ENCODE measurements around the gene CDC20B. TPM values are rescaled to one million over a fixed set of nuclear protein-coding genes. Genes with fewer than 3 reads are reported as not detected.

CDC20B gene
- total RNA-seq, 1 experiment from 2014 or later: not detected

GRCh38 chr5:55211184-55211874 lies 38.4 kb upstream of the CDC20B start:
- no peak overlapping the region for H2AFZ ChIP-seq (ENCODE audit: low read depth, low read length, poor library complexity, severe bottlenecking)
- no peaks in the 10 kb centered on the region for H3K4me1 ChIP-seq (ENCODE audit: control insufficient read depth in 1 of 2, insufficient read depth in 2 of 2, low read length in 2 of 2)
- ChIA-PET RAD21 (ENCODE audit: low non-redundant PET in 1 of 2, low total read pairs in 2 of 2, uncharacterized antibody in 2 of 2, unreplicated experiment in 2 of 2) (no interaction called here), CTCF (no interaction called here), POLR2A (no interaction called here)
- no peak overlapping the region for H3K27ac ChIP-seq (ENCODE audit: low read depth, low read length)
- TF ChIP-seq SIN3A (IDR thresholded peaks at IDR 0.05; ENCODE audit: low read depth): no peak
- TF ChIP-seq ZFX (IDR thresholded peaks at IDR 0.05): no peak
- no peaks in the 10 kb centered on the region for H4K20me1 ChIP-seq (ENCODE audit: insufficient read depth)
- no peak overlapping the region for H3K9ac ChIP-seq (ENCODE audit: low read length)
- no peaks in the 10 kb centered on the region for H3K9me3 ChIP-seq (ENCODE audit: control insufficient read depth in 1 of 2, insufficient read depth in 1 of 2, low read depth in 1 of 2, low read length in 2 of 2)
- ATAC-seq (no peak), DNase-seq (ENCODE audit: low read depth, low spot score) (no peak)
- H3K9me2 ChIP-seq (ENCODE audit: insufficient read depth): 0 out of 2 replicates have a peak, but pooled peaks cover 3% of the 10 kb centered on the region
- H3K4me3 ChIP-seq (replicated peaks in 1 of 2; ENCODE audit: low read depth in 1 of 2, low read length in 2 of 2): no peak overlapping the region
- no peaks in the 10 kb centered on the region for H3K36me3 ChIP-seq (ENCODE audit: control insufficient read depth in 1 of 2, insufficient read depth in 2 of 2, low read length in 2 of 2)
- no TSS peak for BruUV-seq (replicated peaks)
- H3K4me2 ChIP-seq (ENCODE audit: low read length): no peak overlapping the region
- no peaks in the 10 kb centered on the region for H3K27me3 ChIP-seq (ENCODE audit: insufficient read depth, low read length)
- intact Hi-C loops (cut with micrococcal nuclease): no loop called here
- H3K79me2 ChIP-seq (ENCODE audit: insufficient read depth, low read length): no peaks in the 10 kb centered on the region

- H3K9me2 ChIP-seq (ENCODE audit: insufficient read depth): 0 out of 2 replicates have a peak, but pooled peaks cover 3% of the 10 kb centered on the region
Observed at GRCh38 chr5:55205001-55205400, 32.0 kb upstream of the CDC20B start.

More at GRCh38 chr5:55205001-55205400, 32.0 kb upstream of the CDC20B start:
- no TSS peak for BruUV-seq (replicated peaks)
- intact Hi-C loops (cut with micrococcal nuclease): no loop called here
- Histone ChIP-seq H3K4me2 (ENCODE audit: low read length) (no peak overlapping the region), H3K4me1 (ENCODE audit: control insufficient read depth in 1 of 2, insufficient read depth in 2 of 2, low read length in 2 of 2) (no peaks in the 10 kb centered on the region), H2AFZ (ENCODE audit: low read depth, low read length, poor library complexity, severe bottlenecking) (no peak overlapping the region), H4K20me1 (ENCODE audit: insufficient read depth) (no peaks in the 10 kb centered on the region), H3K27ac (ENCODE audit: low read depth, low read length) (no peak overlapping the region), H3K9ac (ENCODE audit: low read length) (no peak overlapping the region), H3K79me2 (ENCODE audit: insufficient read depth, low read length) (no peaks in the 10 kb centered on the region), H3K4me3 (replicated peaks in 1 of 2; ENCODE audit: low read depth in 1 of 2, low read length in 2 of 2) (no peak overlapping the region), H3K27me3 (ENCODE audit: insufficient read depth, low read length) (no peaks in the 10 kb centered on the region), H3K36me3 (ENCODE audit: control insufficient read depth in 1 of 2, insufficient read depth in 2 of 2, low read length in 2 of 2) (no peaks in the 10 kb centered on the region), H3K9me3 (ENCODE audit: control insufficient read depth in 1 of 2, insufficient read depth in 1 of 2, low read depth in 1 of 2, low read length in 2 of 2) (no peaks in the 10 kb centered on the region)
- POLR2A ChIA-PET: no interaction called here
- RAD21 ChIA-PET (ENCODE audit: low non-redundant PET in 1 of 2, low total read pairs in 2 of 2, uncharacterized antibody in 2 of 2, unreplicated experiment in 2 of 2): no interaction called here
- TF ChIP-seq SRF (IDR thresholded peaks at IDR 0.05; ENCODE audit: low read depth): no peak
- no peak for TF ChIP-seq RAD21 (IDR thresholded peaks at IDR 0.05; ENCODE audit: low read depth)
- no peak for ATAC-seq
- DNase-seq (ENCODE audit: low read depth, low spot score): no peak
- CTCF ChIA-PET: no interaction called here
